NCI-H774 (cell line): ENCODE results near the gene DCPS.
"Not testable (repeated sequence)": the region's sequence is repeated elsewhere in the genome, so short reads cannot be mapped to it uniquely, and the experiment has no call there.

Source experiments
- DNase-seq: peaks from one replicate; lab custom pipeline; 2025; lab: John Stamatoyannopoulos, UW

The DCPS gene

DNA sequence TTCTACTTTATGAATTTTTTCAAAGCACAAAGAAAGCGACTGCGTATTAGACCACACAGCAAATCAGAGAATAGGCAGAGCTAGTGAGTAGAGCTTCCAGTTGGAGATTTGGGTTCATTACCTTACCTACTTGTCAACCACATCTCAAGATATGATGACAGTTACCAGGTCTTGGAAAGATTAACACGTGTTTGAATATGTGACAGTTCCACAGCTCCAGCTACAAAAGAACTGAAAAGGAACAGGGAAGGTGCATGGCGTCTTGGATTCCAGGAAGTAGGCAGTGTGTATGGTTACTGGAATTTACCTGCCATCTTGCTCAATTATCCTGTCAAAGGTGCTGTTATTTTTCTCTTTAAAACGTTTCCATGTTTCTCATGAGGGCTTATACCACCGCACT, 15.6 kb upstream of the DCPS start:
- DNase-seq, result no peak

GRCh38 chr11:126290887-126291286, 13.0 kb upstream of the DCPS start:
- no peak for DNase-seq

GRCh38 chr11:126293726-126294125, 10.1 kb upstream of the DCPS start:
- no peak for DNase-seq

- DNase-seq, result no peak
These were observed 6.9 kb upstream of the DCPS start for GRCh38 chr11:126297004-126297403.

DNA sequence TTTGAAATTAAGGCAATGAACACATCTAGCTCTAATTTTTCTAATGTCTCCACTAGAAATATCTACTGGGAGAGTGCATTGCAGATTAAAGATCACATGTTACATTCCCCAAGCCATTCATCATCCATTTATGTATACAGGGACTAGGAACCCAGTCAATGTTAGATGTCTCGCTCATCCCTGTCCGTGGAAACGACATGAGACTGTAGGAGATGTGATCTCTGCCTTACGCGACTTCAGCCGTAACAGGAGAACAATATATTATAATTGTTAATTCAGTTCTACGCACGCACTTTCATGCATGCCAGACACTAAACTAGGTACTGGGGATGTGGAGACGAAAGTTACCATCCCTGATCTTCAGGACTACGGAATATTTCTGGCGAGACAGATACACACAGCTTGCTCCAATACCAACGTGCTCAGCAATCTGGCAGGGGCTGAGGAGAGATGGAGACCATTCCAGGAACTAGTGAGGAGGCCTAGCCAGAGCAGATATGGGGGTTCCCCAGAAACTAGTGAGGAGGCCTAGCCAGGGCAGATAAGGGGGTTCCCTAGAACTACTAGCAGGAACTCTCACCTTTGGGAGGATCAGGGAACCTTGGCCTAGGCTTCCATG, 706 bp downstream of the DCPS start:
- no peak for DNase-seq

DNA sequence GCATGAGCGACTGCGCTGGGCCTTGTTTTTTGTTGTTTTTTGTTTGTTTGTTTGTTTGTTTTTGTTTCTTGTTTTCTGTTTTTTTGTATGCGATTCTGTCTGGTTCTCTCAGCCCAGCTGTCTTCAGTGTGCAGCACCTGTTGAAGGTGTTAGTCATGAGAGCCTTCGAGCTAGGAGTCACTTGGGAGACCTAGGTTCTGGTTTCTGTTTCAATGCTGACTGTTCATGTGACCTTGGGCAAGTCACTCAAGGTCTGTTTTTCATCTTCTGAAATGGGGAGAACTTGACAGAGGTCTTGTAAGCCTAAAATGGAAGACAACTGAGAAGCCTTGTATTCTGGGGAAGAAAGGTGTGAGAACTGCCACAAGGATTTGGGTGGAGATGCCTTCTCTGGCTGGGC, 1.8 kb downstream of the DCPS start:
- DNase-seq, result no peak

- DNase-seq, result no peak
These were observed 3.8 kb downstream of the DCPS start for GRCh38 chr11:126307706-126308105.

DNA sequence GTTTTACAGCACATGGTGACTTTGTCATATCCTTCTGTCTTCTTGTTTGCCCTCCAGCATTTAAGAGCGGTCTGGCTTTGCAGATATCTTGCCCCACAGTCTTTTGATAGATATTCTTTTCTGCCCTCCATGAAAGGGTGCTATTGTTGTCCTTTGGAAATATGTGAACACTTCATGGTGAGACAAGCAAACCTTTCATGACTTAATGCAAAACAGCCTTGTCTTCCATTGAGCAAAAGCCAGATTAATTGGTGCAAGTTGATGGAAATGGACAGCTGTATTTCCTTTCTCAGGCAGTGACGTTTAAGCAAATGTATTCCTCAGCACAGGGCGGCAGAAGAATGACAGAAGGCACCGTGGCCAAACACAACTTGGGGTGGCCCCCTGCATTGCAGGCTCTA, 4.4 kb downstream of the DCPS start:
- no peak for DNase-seq

GRCh38 chr11:126308771-126309170, 4.9 kb downstream of the DCPS start:
- not testable (repeated sequence) for DNase-seq

DNA sequence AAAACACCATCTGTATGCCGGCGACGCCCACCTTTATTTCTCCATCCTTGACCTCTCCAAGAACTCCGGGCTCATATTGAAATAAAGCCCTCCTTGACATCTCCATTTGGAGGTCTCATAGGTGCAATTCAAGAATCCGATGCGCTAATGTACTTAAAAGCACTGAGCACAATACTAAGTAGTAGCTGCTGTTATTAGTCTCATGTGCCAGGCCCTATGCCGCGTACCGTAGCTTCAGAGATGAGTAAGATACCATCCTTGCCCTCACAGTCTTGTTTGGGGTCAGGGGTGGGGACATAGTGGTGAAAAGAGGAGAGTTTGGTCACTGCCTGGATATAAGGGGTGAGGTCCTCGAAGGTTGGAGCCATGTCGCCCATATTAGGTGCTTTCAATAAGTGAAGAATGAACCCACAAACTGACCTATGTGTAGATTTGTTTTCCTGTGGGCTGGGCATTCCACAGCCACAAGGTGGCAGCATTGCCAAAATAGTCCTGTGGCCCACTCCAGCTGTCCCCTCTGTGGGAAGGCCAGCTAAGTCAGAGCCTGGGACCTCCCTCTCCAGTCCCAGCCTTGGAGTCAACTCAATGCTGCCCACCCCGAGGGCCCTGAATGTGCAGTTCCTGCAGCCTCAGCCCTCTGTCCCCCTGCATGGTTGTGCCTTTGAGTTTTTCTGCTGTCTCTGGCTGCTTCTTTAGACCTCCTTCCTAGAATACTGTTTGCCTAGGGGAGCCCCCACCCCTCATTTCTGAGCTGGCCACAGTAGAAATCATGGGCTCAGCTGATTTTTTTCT, 6.5 kb downstream of the DCPS start:
- peak; percentile 27 for DNase-seq

DNA sequence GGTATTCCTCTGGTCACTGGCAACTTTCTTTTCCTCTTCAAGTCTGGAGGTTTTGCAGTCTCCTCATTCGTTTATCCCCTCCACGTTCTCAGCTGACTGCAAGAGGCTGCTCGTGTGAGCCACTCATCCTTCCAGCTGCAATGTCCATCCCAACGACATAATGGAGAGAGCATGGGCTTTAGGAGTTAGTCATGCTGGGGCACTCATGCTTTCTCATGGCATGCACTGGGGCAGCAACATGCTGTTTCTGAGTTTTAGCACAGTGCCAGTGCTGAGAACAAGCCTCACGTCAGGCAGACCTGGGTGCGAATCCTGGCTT, 7.1 kb downstream of the DCPS start:
- no peak for DNase-seq

- no peak for DNase-seq
These were observed 7.8 kb downstream of the DCPS start for GRCh38 chr11:126311401-126312291.

GRCh38 chr11:126312961-126313360, 9.1 kb downstream of the DCPS start:
- DNase-seq, result no peak

GRCh38 chr11:126313826-126314225, 10.0 kb downstream of the DCPS start:
- DNase-seq, result no peak

DNA sequence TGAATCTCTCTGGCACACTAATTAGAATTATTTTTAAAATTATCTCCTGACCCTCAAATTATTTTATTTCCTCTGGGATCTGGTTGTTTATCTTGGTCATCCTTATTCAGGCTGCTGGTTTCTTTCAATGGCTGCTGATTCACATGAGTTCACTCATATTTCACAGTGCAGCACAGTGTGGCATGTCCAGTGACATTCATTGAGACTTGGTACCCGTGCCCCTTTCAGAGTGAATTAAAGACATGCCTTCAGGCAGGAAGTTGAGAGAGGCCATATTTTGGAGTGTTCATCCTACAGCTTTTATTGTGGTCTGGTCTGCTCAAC, 13.5 kb downstream of the DCPS start:
- no peak for DNase-seq

DNA sequence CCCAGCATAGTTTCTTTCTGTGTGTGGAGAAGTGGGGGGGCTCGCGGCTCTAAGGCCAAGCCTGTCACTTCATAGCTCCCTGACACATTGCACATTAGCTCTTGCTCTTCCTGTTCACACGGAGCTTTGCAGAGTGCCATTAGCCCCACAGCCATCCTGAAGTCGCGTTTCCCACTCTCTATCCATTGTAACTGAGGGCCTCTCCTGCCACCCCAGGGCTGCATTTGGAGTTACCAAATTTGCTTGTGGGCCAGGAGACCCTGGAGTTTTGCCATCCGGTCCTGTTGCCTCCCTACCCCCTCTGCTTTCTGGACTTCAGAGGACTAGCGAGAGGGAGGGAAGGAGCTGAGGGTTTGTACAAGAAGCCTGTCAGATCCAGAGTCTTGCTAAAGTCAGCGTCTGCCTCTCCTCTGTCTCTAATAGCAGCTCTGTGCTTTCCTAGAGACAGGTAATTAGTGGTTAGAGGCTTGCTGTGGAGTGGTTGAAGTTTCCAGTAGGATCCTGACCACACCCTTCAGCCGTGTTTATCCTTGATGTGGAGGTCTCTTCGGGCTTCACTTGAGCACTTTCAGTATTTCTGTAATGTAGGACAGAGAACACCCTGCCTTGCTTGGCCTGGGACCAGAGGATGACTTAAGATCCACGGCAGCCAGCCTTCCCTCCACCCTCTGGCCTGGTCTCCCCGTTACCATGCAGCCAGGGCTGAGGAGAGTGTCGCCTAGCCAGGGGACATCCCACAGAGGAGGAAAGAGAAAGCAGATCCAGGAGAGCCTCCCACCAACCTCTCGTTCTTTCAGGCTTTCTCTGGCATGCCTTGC, 14.1 kb downstream of the DCPS start:
- DNase-seq, result no peak

- no peak for DNase-seq
These were observed 14.9 kb downstream of the DCPS start for GRCh38 chr11:126318574-126319373.

- DNase-seq, result no peak
These were observed 15.5 kb downstream of the DCPS start for GRCh38 chr11:126319374-126319740.

DNA sequence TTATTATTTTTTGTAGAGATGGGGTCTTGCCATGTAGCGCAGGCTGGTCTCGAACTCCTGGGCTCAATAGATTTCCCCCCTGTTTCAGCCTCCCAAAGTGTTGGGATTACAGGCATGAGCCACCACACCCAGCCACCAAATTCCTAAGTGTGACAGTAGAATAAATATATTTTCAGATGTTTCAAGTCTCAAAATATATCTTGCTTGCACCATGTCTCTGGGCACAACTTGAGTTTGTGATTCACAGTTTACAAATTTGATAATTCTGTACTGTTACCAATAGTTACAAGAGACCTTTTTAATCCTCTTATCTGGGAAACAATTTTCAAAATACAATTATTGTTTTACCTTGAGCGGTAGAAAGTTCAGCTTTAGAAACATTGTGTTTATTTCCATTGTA, 19.1 kb downstream of the DCPS start:
- no peak for DNase-seq

- DNase-seq, result no peak
These were observed 23.6 kb downstream of the DCPS start for GRCh38 chr11:126327281-126328000.

DNA sequence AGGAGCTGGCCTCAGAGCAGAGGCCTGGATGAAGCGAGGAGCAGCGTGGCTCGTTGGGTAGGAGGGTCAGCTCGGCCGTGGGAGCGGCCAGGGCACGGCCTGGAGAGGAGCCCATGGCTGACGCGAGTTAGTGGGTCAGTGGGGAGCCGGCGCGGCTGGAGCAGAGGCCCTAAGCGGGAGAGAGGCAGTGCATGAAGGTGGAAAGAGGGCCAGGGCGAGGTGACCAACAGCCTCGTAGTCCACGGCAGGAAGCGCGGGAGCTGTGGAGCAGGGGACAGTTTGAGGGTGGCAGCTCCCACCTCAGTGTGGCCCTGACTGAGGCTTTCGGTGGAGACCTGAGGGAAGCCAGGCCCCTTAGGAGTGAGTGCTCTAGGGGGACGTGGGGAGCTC, 24.1 kb downstream of the DCPS start:
- DNase-seq, result no peak
